ENCODE measurements around the gene SULT1C2.
"Not testable (repeated sequence)": the region's sequence is repeated elsewhere in the genome, so short reads cannot be mapped to it uniquely, and the experiment has no call there.

SULT1C2 gene

DNA sequence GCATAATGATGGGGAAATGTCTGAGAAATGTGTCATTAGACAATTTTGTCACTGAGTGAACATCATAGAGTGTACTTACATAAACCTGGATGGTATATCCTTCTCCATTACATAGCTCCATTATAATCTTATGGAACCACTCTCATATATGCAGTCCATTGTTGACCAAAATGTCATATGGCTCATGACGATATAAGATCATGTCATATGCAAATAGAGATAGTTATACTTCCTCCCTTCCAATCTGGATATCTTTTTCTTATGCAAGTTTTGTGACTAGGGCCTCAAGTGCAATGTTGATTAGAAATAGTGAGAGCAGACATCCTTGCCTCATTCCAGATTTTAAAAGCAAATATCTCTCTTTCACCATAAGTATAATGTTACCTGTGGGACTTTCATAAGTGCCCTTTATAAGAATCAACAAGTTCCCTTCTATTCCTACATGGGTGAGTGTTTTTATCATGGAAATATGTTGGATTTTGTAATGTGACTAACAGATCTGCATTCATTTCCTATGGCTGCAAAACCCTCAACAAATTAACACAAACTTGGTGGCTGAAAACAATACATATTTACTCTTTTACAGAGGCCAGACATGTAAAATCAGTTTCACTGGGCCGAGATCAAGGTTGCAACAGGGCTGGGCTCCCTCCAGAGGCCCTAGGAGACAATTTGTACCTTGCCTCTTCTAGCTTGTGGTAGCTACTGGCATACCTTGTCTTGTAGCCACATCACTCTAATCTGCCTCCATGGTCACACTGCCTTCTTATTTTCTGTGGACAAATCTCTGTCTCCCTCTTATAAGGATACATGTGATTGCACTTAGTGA, 67.4 kb downstream of the SULT1C2 start:
- no peak for DNase-seq

DNA sequence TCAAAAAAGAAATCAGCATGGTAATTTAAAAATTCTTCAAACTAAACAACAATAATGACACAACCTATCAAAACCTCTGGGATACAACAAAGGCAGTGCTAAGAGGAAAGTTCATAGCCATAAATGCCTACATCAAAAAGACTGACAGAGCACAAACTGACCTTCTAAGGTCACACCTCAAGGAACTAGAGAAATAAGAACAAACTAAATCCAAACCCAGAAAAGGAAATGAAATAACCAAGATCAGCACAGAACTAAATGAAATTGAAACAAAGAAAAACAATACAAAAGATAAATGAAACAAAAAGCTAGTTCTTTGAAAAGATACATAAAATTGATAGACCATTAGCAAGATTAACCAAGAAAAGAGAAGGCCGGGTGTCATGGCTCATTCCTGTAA, 70.6 kb downstream of the SULT1C2 start:
- DNase-seq: not testable (repeated sequence)
